ENCODE data around the gene GOT1.

GRCh38 chr10:99419688-99420087 is 10.7 kb downstream of the GOT1 start:
- TF ChIP-seq CTCF (IDR thresholded peaks at IDR 0.05): no peak
- TF ChIP-seq POLR2A (IDR thresholded peaks at IDR 0.05): no peak
